Measurements from ENCODE around the gene LSM8. TPM values are rescaled to one million over a fixed set of nuclear protein-coding genes. Genes with fewer than 3 reads are reported as not detected.

The LSM8 gene
- total and polyA plus RNA-seq, 4 donors: 10.2 to 37.0 (median 18.2) TPM

- DNase-seq (ENCODE audit: low spot score): no peak
- TF ChIP-seq CTCF (IDR thresholded peaks at IDR 0.05; ENCODE audit: low read depth, low read length, missing input control) (no peak), ATF3 (IDR thresholded peaks at IDR 0.05) (no peak), TAF1 (conservative IDR thresholded peaks at IDR 0.05) (no peak), HNF4G (IDR thresholded peaks at IDR 0.05) (no peak), JUND (IDR thresholded peaks at IDR 0.05) (no peak), NR2F2 (IDR thresholded peaks at IDR 0.05) (no peak), ZBTB33 (IDR thresholded peaks at IDR 0.05) (no peak), SP1 (IDR thresholded peaks at IDR 0.05) (no peak), RAD21 (IDR thresholded peaks at IDR 0.05) (no peak)
- 90% methylated on average over 8 of the region's 8 CpGs for WGBS
Observed at GRCh38 chr7:118218413-118219156, 34.6 kb downstream of the LSM8 start.

GRCh38 chr7:118219157-118219512 lies 35.2 kb downstream of the LSM8 start:
- DNase-seq (ENCODE audit: low spot score): no peak
- WGBS: 92% methylated on average over 3 of the region's 3 CpGs
- Histone ChIP-seq H3K4me1 (ENCODE audit: control insufficient read depth in 4 of 4, insufficient read depth in 4 of 4, low read length in 3 of 4) (peaks cover 0 to 5% (median 3%) of the 10 kb centered on the region in 4 donors), H3K27ac (ENCODE audit: low read depth in 1 of 2, low read length in 2 of 2) (no peak overlapping the region), H3K9ac (ENCODE audit: low read depth in 1 of 2, low read length in 2 of 2) (no peak overlapping the region), H3K36me3 (ENCODE audit: control insufficient read depth in 4 of 4, insufficient read depth in 3 of 4, low read depth in 1 of 4, low read length in 3 of 4) (no peaks in the 10 kb centered on the region), H3K4me3 (ENCODE audit: low read depth in 1 of 3, low read length in 3 of 3) (no peak overlapping the region), H3K27me3 (ENCODE audit: control insufficient read depth in 4 of 4, insufficient read depth in 4 of 4, low read length in 3 of 4) (peaks cover 0 to 9% (median 3%) of the 10 kb centered on the region in 4 donors), H3K9me3 (ENCODE audit: control insufficient read depth in 4 of 4, low read length in 3 of 4) (no peaks in the 10 kb centered on the region)
- TF ChIP-seq HNF4A (conservative IDR thresholded peaks at IDR 0.05) (no peak), EGR1 (IDR thresholded peaks at IDR 0.05; ENCODE audit: low read depth in 2 of 2) (no peak), RXRA (IDR thresholded peaks at IDR 0.05) (no peak), REST (IDR thresholded peaks at IDR 0.05) (no peak), NR2F2 (IDR thresholded peaks at IDR 0.05) (no peak), GABPA (IDR thresholded peaks at IDR 0.05 in 1 of 2, conservative IDR thresholded peaks at IDR 0.05 in 1 of 2) (no peak)

More at GRCh38 chr7:118218413-118219156, 34.6 kb downstream of the LSM8 start:
- Histone ChIP-seq H3K9me3 (ENCODE audit: control insufficient read depth in 4 of 4, low read length in 3 of 4) (no peaks in the 10 kb centered on the region), H3K4me3 (ENCODE audit: low read depth in 1 of 3, low read length in 3 of 3) (no peak overlapping the region), H3K9ac (ENCODE audit: low read depth in 1 of 2, low read length in 2 of 2) (no peak overlapping the region), H3K4me1 (ENCODE audit: control insufficient read depth in 4 of 4, insufficient read depth in 4 of 4, low read length in 3 of 4) (peaks cover 0 to 6% (median 3%) of the 10 kb centered on the region in 4 donors), H3K27me3 (ENCODE audit: control insufficient read depth in 4 of 4, insufficient read depth in 4 of 4, low read length in 3 of 4) (peaks cover 0 to 9% (median 3%) of the 10 kb centered on the region in 4 donors), H3K36me3 (ENCODE audit: control insufficient read depth in 4 of 4, insufficient read depth in 3 of 4, low read depth in 1 of 4, low read length in 3 of 4) (no peaks in the 10 kb centered on the region), H3K27ac (ENCODE audit: low read depth in 1 of 2, low read length in 2 of 2) (no peak overlapping the region)
